Brain pericyte (primary cell): ENCODE results near the gene PRXL2A.
"Not testable (repeated sequence)": the region's sequence is repeated elsewhere in the genome, so short reads cannot be mapped to it uniquely, and the experiment has no call there.

Experiments
- DNase-seq: peaks from one replicate; pipeline ENCODE4 v3.0.0-alpha.2; 2012; ENCODE audit warnings: low read depth, low spot score

Gene PRXL2A

DNA sequence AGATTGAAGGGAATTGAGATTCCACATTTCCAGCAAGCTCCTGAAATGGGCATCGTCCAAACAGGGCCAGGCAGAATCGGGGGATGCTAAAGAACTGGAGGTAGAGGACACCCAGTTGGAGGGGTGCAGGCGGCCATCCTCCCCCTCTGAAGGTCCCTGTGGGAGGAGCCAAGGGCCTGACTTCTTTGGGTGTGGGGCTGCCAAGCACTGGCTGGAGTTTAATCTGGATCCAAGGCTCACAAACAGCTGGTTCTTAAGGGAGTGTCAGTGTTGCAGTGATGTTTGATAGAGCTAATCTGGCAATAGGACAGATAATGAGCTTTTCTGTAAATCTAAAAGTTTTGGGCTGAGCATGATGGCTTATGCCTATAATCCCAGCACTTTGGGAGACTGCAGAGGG is 66.6 kb downstream of the PRXL2A start:
- DNase-seq, result no peak

DNA sequence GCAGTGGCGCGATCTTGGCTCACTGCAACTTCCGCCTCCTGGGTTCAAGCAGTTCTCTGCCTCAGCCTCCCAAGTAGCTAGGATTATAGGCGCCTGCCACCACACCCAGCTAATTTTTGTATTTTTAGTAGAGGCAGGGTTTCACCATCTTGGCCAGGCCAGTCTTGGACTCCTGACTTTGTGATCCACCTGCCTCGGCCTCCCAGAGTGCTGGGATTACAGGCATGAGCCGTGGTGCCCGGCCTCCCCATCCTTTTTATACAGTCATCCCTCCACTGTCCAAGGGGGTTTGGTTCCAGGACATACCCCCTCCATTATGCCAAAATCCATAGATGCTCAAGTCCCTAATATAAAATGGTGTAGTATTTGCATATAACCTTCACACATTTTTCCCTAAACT is 67.3 kb downstream of the PRXL2A start:
- not testable (repeated sequence) for DNase-seq

DNA sequence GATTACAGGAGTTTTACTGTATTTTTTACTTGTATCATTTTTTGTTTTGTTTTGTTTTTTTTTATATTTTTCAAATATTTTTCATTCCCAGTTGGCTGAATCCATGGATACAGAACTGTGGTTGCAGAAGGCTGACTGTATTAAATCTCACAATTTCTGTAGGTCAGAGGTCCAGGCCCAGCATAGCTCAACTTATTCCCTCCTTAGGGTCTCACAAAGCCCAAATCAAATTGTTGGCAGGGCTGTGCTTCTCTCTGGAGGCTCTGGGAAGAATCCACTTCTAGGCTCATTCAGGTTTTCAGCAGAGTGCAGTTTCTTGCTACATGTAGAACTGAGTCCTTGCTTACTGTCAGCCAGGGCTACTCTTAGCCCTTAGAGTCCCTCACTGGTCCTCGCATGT is 68.3 kb downstream of the PRXL2A start:
- no peak for DNase-seq

DNA sequence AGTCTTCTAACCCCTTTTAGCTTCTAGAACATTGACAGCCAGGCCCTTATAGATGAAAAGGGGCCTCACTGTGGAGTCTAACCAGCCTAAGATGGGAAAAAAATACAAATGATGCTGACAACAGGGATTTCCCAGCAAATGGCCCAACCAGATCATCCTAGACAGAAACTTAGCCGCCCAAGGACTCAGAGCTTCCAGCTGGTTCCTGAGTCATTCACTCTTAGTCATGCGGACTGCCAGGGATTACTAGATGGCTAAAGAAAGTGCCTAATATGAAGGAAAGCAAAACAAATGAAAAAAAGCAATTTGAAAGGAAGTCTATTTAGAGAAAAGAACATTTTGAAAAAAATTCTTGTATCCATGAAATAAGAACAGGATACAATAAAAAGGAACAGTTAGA is 69.5 kb downstream of the PRXL2A start:
- DNase-seq, result peak; percentile 76

DNA sequence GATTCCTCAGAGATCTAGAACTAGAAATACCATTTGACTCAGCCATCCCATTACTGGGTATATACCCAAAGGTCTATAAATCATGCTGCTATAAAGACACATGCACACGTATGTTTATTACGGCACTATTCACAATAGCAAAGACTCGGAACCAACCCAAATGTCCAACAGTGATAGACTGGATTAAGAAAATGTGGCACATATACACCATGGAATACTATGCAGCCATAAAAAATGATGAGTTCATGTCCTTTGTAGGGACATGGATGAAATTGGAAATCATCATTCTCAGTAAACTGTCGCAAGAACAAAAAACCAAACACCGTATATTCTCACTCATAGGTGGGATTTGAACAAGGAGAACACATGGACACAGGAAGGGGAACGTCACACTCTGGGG is 72.0 kb downstream of the PRXL2A start:
- DNase-seq, result not testable (repeated sequence)

DNA sequence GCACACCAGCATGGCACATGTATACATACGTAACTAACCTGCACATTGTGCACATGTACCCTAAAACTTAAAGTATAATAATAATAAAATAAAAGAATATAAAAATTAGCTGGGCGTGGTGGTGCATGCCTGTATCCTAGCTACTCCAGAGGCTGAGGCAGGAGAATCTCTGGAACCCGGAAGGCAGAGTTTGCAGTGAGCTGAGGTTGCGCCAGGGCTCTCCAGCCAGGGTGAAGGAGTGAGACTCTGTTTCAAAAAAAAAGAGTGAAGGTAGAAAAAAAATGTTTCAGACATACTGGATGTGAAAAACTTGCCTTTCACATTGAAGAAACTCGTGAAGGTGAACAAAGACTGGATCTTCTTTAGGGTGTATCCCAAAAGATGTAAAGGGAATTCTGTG is 72.5 kb downstream of the PRXL2A start:
- DNase-seq, result no peak

DNA sequence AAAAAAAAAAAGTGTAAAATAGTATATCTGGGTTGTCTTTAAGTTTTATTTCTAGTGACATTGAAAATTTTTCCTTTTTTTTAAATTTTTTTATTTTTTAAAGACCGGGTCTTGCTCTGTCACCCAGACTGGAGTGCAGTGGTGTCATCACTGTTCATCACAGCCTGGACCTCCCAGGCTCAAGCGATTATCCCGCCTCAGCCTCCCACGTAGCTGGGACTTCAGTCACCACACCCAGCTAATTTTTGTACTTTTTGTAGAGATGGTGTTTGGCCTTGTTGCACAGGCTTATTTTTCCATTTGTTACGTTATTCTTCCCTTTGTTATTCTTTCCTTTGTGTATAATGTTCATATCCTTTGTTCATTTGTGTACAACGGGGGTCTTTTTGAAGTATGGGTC is 75.9 kb downstream of the PRXL2A start:
- DNase-seq, result no peak

DNA sequence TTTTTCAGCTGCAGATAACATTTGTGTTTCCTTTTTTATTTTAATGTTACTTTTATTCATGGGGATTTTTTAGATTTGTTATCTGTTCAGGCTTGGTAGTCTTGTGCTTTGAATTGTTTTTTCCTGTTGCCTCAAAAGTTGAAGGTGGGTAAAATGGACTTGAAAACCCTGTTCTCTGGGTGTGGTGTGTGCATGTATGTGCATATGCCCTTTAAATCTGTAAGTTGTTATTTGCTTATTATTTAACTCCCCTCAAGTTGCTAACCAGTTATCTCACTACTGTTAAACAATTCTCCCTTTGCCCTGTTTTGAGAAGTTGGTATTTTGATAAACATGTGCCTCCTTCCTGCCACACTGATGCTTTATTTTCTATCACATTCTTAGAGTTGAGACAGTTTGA is 76.3 kb downstream of the PRXL2A start:
- no peak for DNase-seq

DNA sequence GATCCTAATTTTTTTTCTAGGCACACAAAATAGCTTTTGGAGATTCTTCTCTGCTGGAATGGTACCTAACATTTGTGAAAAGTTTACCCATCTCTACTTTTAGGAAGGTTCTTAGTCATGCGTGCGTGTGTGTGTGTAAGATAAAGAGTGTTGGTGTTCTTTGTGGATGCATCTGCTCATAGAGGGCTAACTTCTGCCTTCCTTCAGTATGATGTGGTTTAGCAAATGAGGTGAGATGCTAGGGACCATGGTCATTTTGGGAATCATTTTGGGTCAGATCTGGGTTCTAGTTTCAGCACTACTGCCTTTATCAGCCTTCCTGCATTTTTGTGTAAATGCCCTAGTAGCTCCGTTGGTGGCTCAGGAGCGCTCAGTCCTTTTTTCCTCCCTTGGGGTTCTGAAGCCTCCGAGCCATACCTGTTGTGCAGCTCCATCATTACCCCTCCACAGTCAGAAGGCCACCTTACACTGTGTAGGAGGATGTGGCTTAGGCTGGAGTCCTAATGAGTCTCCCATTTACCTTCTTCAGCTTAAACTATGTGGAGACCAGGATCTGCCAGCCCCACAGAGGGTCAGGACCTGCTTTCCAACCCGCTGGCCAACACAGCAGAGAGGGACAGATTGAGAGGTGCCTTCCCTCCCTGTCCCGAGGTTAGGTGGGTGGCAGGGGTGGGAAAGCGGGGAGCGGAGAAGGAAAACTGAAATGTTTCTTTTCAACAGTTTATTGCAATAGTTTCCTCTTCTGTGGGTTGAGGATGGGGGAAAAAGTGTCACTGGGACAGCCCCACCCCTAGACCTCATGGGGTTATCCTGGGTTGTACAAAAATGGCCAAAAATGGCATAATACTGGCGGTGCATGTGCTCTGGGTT is 77.0 kb downstream of the PRXL2A start:
- no peak for DNase-seq

DNA sequence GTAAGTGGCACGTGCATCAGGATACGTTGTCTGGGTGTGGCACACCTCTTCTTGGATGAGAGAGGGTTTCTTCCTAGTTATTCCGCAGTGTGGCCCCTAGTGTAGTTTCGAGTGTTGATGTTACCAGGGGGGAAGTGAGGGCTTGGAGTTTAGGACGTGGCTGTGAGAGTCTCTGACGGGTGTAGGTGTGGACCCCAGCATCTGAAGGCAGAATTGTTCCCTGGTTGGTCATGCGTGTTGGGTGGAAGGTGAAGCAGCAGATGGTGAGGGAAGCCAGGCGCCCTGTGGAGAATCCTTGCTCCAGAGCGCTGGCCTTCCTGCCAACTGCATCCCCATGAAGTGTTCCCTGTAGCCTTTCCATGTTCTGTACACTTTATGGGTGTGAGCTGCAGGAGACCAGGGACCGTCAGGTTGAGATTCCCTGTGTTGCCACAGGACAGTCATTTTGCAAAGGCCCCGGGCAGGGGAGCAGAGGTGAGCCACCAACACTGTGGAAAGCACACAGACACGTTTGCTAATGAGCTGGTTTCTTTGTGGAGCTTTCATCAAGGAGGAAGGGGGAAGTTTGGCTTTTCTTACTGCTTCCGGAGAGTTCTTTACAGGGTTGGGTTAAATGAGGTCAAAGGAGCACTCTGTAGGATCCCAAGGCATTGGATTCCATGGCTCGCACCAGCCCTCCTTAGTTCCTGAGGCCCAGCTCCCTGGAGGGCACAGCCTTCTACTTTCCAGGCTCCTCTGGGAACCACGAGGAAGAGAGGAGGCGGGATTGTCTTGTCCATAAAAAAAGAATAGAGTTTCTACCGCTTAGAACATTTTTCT is 77.8 kb downstream of the PRXL2A start:
- DNase-seq, result no peak
